Esophagus squamous epithelium (tissue), 4 donors: ENCODE data around the gene ERC2.

ENCODE experiments used
- POLR2A ChIP-seq, 4 donors: fragments of 450-650 bp; IDR thresholded peaks; one replicate each; pipeline ENCODE4 v1.6.1; 2017; ENCODE audit warnings: antibody characterized with exemption in 4 of 4, mild to moderate bottlenecking in 4 of 4, moderate library complexity in 3 of 4
- TF ChIP-seq, protein P1 (sequence below), 6 experiments: fragments of 450-650 bp in 4 of 6; fragments of 200-600 bp in 2 of 6; sonication (generic) in 2 of 6; IDR thresholded peaks; one replicate each; pipeline ENCODE4 v1.5.1; 2016 to 2019; ENCODE audit warnings: antibody characterized with exemption in 6 of 6, mild to moderate bottlenecking in 4 of 6, moderate library complexity in 4 of 6

DNA sequence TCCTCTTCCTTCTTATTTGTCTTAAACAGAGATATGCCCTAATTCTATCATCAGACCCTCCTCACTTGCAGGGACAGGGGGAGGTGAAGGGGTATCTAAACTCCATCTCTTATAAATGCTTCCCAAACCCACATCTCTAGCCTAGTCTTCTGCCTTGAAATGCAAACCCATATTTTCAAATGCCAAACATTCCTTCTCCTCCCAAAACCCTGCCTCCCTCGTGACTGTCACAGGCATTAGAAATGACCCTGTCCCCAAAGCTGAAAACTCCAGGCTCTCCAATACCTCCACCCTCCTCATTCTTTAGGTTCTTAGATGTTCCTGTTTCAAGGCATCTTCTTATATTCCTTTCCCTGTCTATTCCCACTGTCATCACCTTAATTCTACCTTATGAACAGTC lies 191.0 kb downstream of the ERC2 start:
- TF ChIP-seq, protein P1, sequence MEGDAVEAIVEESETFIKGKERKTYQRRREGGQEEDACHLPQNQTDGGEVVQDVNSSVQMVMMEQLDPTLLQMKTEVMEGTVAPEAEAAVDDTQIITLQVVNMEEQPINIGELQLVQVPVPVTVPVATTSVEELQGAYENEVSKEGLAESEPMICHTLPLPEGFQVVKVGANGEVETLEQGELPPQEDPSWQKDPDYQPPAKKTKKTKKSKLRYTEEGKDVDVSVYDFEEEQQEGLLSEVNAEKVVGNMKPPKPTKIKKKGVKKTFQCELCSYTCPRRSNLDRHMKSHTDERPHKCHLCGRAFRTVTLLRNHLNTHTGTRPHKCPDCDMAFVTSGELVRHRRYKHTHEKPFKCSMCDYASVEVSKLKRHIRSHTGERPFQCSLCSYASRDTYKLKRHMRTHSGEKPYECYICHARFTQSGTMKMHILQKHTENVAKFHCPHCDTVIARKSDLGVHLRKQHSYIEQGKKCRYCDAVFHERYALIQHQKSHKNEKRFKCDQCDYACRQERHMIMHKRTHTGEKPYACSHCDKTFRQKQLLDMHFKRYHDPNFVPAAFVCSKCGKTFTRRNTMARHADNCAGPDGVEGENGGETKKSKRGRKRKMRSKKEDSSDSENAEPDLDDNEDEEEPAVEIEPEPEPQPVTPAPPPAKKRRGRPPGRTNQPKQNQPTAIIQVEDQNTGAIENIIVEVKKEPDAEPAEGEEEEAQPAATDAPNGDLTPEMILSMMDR (IDR thresholded peaks at IDR 0.05), result no peak
- TF ChIP-seq POLR2A (IDR thresholded peaks at IDR 0.05), result no peak
